HL-60 (cell line): ENCODE measurements around the gene YWHAE.

ENCODE experiments used
- DNase-seq, 2 experiments: peaks; one replicate each; pipeline ENCODE4 v3.0.0-alpha.2; 2010 to 2020; ENCODE audit warnings: low read depth in 1 of 2, low spot score in 1 of 2
- H3K27ac ChIP-seq: fragments of 250-450 bp; sonication (Bioruptor Pico); replicated peaks from 2 replicates; pipeline ENCODE4 v1.5.1; 2020; ENCODE audit warnings: mild to moderate bottlenecking, moderate library complexity
- H3K27me3 ChIP-seq: fragments of 250-450 bp; sonication (Bioruptor Pico); 2 replicates; pipeline ENCODE4 v1.5.1; 2021; ENCODE audit warnings: mild to moderate bottlenecking, moderate library complexity; ENCODE audit not compliant: insufficient read depth, poor library complexity, severe bottlenecking
- H3K4me3 ChIP-seq: replicated peaks from 2 replicates; pipeline ENCODE4 v1.5.1; 2011; ENCODE audit warnings: mild to moderate bottlenecking, control low read depth, low read length; ENCODE audit not compliant: insufficient read depth
- GABPA ChIP-seq: IDR thresholded peaks from 2 replicates; pipeline ENCODE4 v1.6.1; 2012; ENCODE audit warnings: low read depth
- POLR2AphosphoS5 ChIP-seq: IDR thresholded peaks from 2 replicates; pipeline ENCODE4 v1.6.1; 2012; ENCODE audit warnings: low read depth
- SPI1 ChIP-seq: IDR thresholded peaks from 2 replicates; pipeline ENCODE4 v1.6.1; 2012; ENCODE audit warnings: low read depth, mild to moderate bottlenecking, borderline replicate concordance
- TF ChIP-seq, protein P1 (sequence below): IDR thresholded peaks from 2 replicates; pipeline ENCODE4 v1.6.1; 2012; ENCODE audit warnings: low read depth; ENCODE audit not compliant: insufficient replicate concordance
- TF ChIP-seq, protein P2 (sequence below): IDR thresholded peaks from one replicate; pipeline ENCODE4 v1.5.1; 2011; ENCODE audit warnings: low read length, control low read depth, inconsistent platforms; ENCODE audit not compliant: insufficient read depth

The YWHAE gene

GRCh38 chr17:1299552-1300370 is 100.3 kb downstream of the YWHAE start:
- no peak for DNase-seq
- H3K4me3 ChIP-seq = no peak overlapping the region
- no peak for TF ChIP-seq SPI1
- TF ChIP-seq, protein P1, sequence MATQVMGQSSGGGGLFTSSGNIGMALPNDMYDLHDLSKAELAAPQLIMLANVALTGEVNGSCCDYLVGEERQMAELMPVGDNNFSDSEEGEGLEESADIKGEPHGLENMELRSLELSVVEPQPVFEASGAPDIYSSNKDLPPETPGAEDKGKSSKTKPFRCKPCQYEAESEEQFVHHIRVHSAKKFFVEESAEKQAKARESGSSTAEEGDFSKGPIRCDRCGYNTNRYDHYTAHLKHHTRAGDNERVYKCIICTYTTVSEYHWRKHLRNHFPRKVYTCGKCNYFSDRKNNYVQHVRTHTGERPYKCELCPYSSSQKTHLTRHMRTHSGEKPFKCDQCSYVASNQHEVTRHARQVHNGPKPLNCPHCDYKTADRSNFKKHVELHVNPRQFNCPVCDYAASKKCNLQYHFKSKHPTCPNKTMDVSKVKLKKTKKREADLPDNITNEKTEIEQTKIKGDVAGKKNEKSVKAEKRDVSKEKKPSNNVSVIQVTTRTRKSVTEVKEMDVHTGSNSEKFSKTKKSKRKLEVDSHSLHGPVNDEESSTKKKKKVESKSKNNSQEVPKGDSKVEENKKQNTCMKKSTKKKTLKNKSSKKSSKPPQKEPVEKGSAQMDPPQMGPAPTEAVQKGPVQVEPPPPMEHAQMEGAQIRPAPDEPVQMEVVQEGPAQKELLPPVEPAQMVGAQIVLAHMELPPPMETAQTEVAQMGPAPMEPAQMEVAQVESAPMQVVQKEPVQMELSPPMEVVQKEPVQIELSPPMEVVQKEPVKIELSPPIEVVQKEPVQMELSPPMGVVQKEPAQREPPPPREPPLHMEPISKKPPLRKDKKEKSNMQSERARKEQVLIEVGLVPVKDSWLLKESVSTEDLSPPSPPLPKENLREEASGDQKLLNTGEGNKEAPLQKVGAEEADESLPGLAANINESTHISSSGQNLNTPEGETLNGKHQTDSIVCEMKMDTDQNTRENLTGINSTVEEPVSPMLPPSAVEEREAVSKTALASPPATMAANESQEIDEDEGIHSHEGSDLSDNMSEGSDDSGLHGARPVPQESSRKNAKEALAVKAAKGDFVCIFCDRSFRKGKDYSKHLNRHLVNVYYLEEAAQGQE = no peak
- TF ChIP-seq POLR2AphosphoS5 = no peak
- no peak for TF ChIP-seq GABPA
- TF ChIP-seq, protein P2, sequence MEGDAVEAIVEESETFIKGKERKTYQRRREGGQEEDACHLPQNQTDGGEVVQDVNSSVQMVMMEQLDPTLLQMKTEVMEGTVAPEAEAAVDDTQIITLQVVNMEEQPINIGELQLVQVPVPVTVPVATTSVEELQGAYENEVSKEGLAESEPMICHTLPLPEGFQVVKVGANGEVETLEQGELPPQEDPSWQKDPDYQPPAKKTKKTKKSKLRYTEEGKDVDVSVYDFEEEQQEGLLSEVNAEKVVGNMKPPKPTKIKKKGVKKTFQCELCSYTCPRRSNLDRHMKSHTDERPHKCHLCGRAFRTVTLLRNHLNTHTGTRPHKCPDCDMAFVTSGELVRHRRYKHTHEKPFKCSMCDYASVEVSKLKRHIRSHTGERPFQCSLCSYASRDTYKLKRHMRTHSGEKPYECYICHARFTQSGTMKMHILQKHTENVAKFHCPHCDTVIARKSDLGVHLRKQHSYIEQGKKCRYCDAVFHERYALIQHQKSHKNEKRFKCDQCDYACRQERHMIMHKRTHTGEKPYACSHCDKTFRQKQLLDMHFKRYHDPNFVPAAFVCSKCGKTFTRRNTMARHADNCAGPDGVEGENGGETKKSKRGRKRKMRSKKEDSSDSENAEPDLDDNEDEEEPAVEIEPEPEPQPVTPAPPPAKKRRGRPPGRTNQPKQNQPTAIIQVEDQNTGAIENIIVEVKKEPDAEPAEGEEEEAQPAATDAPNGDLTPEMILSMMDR = no peak
- H3K27me3 ChIP-seq = no peaks in the 10 kb centered on the region
- no peak overlapping the region for H3K27ac ChIP-seq

DNA sequence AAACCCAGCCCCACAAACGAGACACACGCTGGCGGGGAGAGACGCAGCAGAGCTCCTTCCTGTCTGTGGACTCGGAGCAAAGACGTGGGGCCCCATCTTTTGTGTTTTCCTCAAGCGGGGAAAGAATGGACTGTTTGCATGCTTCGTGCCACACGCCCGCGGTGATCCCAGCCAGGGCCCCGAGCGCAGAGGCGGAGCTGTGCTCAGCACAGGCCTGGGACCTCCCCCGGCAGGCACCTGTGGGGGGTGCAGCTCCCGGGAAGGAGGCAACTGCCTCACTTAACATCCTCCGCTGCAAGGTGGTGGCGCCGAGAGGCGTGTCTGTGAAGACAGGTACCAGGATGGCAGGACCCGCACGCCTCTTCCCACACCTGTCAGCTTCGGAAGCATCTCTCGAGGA is 101.4 kb downstream of the YWHAE start:
- no peak for DNase-seq
- TF ChIP-seq, protein P2 = no peak
- no peak for TF ChIP-seq GABPA
- no peak for TF ChIP-seq SPI1
- TF ChIP-seq, protein P1 = no peak
- no peak for TF ChIP-seq POLR2AphosphoS5
- H3K4me3 ChIP-seq = no peak overlapping the region
- no peak overlapping the region for H3K27ac ChIP-seq
- no peaks in the 10 kb centered on the region for H3K27me3 ChIP-seq
